Stimulated activated CD4-positive, alpha-beta T cell treated with anti-CD3 and anti-CD28 coated beads, Interleukin-1b, Interleukin-23, amount 100 ng/mL, for 1 hour (primary cell): ENCODE results near the gene ZKSCAN7.
"Not testable (repeated sequence)": the region's sequence is repeated elsewhere in the genome, so short reads cannot be mapped to it uniquely, and the experiment has no call there.

Source experiments
- DNase-seq, 2 donors: peaks; one replicate each; pipeline ENCODE4 v3.0.0-alpha.2; 2020; ENCODE audit warnings: low read depth in 2 of 2

The ZKSCAN7 gene

GRCh38 chr3:44554626-44555592, at the start of gene ZKSCAN7:
Gene ZKSCAN7, plus strand, starts transcription at chr3:44555193. Its CDS starts 1,855 bp downstream, at chr3:44557048.
- DNase-seq, result peak in 1 of 2 donors; percentile 28

GRCh38 chr3:44506556-44506955, 48.4 kb upstream of the ZKSCAN7 start:
- DNase-seq, result no peak

GRCh38 chr3:44506961-44507360, 48.0 kb upstream of the ZKSCAN7 start:
- no peak for DNase-seq

- no peak for DNase-seq
These were observed 45.5 kb upstream of the ZKSCAN7 start for GRCh38 chr3:44509393-44509921.

GRCh38 chr3:44510000-44510368, 45.0 kb upstream of the ZKSCAN7 start:
- no peak for DNase-seq

- no peak for DNase-seq
These were observed 43.8 kb upstream of the ZKSCAN7 start for GRCh38 chr3:44511238-44511566.

- no peak for DNase-seq
These were observed 41.5 kb upstream of the ZKSCAN7 start for GRCh38 chr3:44513513-44513912.

- DNase-seq, result no peak
These were observed 38.8 kb upstream of the ZKSCAN7 start for GRCh38 chr3:44516230-44516629.

- no peak for DNase-seq
These were observed 36.2 kb upstream of the ZKSCAN7 start for GRCh38 chr3:44518782-44519156.

- DNase-seq, result no peak
These were observed 33.3 kb upstream of the ZKSCAN7 start for GRCh38 chr3:44521721-44522120.

- DNase-seq, result no peak
These were observed 32.5 kb upstream of the ZKSCAN7 start for GRCh38 chr3:44522494-44522933.

- no peak for DNase-seq
These were observed 29.9 kb upstream of the ZKSCAN7 start for GRCh38 chr3:44525060-44525459.

- no peak for DNase-seq
These were observed 25.1 kb upstream of the ZKSCAN7 start for GRCh38 chr3:44529927-44530326.

GRCh38 chr3:44530911-44531310, 24.1 kb upstream of the ZKSCAN7 start:
- DNase-seq, result no peak

GRCh38 chr3:44534659-44535058, 20.3 kb upstream of the ZKSCAN7 start:
- not testable (repeated sequence) for DNase-seq

GRCh38 chr3:44535364-44535763, 19.6 kb upstream of the ZKSCAN7 start:
- no peak for DNase-seq

GRCh38 chr3:44544811-44545210, 10.2 kb upstream of the ZKSCAN7 start:
- DNase-seq, result not testable (repeated sequence)

GRCh38 chr3:44555723-44556122, 730 bp downstream of the ZKSCAN7 start:
- no peak for DNase-seq

- no peak for DNase-seq
These were observed 2.1 kb downstream of the ZKSCAN7 start for GRCh38 chr3:44557074-44557473.

GRCh38 chr3:44561076-44561475, 6.1 kb downstream of the ZKSCAN7 start:
- DNase-seq, result no peak

GRCh38 chr3:44562147-44562546, 7.2 kb downstream of the ZKSCAN7 start:
- DNase-seq, result no peak

- no peak for DNase-seq
These were observed 13.6 kb downstream of the ZKSCAN7 start for GRCh38 chr3:44568561-44568960.

GRCh38 chr3:44571024-44571423, 16.0 kb downstream of the ZKSCAN7 start:
- DNase-seq, result no peak
